Activated CD8-positive, alpha-beta memory T cell treated with anti-CD3 and anti-CD28 coated beads for 48 hours (primary cell): ENCODE measurements around the gene GNA15.

Experiments used
- DNase-seq, 3 experiments: peaks; one replicate each; pipeline ENCODE4 v3.0.0-alpha.2; 2020; ENCODE audit warnings: low read depth in 2 of 3, low spot score in 2 of 3

The GNA15 gene

DNA sequence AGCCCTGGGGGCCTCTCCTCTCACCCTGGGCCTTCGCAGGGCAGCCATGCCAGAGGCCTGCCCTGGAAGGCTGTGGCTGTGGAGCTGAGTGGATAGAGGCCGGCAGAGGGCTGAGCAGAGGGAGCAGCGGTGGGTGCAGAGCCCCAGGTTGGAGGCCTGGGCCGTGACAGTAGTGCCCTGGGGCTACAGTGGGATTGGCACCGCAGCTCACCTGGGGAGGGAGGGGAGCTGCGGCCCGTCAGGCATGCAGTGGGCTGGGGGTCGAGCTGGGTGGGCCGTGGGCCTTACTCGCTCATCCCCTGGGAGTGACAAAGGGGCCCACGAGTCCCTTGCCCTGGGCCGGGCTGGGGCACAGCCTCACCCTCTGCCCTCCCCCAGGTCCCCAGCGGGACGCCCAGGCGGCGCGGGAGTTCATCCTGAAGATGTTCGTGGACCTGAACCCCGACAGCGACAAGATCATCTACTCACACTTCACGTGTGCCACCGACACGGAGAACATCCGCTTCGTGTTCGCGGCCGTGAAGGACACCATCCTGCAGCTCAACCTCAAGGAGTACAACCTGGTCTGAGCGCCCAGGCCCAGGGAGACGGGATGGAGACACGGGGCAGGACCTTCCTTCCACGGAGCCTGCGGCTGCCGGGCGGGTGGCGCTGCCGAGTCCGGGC lies 15.1 kb upstream of the GNA15 start:
- no peak for DNase-seq

DNA sequence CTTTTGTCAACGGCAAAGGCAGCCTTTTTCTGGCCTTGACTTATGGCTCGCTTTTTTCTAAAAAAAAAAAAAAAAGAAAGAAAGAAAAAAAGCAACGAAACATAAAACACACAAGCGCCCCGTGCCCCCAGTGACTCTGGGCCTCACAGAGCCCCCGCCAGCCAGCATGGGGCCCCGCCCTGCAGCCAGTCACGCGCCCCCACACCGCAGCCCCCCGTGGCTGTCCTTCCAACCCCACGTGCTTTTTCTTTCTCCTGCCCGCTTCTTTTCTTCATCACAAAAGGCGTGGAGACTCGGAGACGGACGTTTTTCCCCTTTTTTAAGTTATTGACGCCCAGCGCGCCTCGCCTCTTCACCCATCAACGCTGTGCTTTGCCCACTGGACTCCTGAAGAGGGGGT lies 14.4 kb upstream of the GNA15 start:
- no peak for DNase-seq

DNA sequence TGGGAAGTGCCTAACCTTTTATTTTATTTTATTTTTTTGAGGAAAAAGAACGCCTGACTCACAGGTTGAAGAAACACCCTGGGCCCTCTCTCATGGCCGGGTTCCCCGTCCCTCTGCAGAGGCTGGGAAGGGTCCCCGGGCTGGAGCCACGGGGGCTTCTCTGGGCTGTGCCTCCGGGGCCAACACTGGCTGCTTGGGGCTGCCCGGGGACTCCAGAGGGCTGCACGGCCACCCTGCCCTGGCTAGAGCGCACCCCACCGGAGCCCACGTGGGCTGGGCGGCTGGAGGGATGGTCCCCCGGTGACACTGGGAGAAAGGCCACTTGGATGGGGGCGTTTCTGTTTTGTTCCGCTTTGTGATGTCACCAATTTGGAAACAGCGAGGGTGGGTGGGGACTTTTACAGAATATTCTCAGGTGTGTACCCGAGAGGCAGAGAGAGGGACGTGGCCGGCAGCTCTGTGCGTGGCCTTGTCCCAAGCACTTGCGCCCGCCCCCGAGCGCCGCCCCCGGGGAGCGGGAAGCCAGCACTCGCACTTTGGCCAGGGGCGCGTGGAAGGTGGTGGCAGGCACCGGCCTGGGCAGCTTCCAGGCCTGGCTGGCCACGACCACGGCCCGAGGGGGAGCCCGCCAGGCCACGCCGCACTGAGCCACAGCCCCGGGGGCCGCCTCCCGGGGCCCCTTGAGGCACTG lies 13.9 kb upstream of the GNA15 start:
- no peak for DNase-seq

DNA sequence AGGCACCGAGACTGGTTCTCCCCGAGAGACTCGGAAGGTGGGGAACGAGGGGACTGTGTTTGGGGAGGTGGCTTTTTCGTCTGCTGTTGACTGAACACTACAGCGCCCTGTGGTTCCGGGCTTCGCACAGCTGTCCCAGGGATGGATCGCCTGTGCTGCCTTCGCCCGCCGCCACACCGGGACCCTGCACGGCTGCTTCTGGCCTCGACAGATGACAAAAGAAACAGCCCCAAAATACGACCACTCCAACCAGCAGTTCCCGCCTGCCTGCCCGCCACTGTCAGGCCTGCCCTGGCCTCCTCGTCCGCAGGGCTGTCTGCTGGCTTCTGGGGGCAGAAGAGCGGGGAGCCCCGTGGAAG lies 13.3 kb upstream of the GNA15 start:
- no peak for DNase-seq

DNA sequence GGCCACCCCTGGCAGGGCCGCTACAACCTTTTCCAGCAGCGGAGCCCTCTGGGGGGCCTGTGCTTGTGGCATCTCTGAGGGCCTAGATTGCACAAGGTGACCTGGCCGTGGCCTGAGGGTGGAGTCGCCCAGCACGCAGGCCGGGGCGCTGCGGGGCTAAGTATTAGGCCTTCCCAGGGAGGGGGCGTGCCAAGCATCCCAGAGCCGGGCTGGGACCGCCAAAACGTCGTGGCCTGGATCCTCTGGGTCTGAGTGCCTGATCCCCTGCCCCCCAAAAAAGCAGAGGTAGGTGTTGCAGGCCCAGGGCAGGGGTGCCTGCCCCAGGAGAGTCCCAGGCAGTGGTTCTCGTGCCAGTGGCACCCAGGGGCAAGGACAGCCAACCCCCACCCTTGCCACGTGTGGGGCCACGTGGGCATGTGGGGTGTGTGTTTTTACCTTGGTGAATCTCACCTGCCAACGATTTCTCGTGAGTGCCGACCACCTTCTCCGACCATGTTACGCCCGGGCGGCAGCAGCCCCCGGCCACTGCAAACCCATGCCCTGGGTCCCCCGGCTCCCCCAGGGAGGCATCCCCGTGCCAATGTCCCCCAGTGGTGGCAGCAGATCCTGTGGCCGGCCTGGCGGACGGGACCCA lies 12.6 kb upstream of the GNA15 start:
- no peak for DNase-seq

DNA sequence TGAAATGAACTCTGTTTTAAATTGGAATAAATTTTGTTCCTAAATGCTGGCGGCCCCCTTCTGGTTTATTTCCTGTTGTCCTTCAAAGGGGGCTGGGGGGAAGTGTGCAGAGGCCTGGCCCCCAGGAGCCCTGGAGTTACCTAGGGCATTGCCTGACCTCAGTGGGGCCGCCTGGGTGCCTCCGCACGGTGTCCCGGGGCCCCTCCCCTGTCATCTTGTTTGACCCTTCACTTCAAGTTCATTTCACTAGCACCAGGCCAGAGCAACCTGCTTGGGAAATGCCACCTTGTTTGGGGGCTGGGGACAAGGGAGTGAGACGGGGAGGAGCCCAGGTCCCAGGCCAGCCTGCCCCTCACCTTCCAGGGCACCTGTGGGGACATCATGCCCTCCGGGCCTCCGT lies 11.9 kb upstream of the GNA15 start:
- no peak for DNase-seq

DNA sequence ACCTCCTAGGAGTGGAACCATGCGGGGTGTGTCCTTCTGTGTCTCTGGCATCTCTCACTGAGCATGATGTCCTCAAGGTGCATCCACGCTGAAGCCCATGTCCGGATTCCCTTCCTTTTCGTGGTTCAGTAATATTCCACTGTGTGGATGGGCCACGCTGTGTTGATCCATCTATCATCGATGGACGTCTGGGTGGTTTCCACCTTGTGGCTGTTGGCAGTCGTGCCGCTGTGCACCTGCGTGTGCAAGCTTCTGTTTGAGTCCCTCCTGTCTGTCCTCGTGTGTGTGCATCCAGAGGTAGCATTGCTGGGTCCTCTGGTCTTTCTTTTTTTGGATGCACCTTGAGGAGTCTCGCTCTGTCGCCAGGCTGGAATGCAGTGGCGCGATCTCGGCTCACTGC lies 11.2 kb upstream of the GNA15 start:
- no peak for DNase-seq

DNA sequence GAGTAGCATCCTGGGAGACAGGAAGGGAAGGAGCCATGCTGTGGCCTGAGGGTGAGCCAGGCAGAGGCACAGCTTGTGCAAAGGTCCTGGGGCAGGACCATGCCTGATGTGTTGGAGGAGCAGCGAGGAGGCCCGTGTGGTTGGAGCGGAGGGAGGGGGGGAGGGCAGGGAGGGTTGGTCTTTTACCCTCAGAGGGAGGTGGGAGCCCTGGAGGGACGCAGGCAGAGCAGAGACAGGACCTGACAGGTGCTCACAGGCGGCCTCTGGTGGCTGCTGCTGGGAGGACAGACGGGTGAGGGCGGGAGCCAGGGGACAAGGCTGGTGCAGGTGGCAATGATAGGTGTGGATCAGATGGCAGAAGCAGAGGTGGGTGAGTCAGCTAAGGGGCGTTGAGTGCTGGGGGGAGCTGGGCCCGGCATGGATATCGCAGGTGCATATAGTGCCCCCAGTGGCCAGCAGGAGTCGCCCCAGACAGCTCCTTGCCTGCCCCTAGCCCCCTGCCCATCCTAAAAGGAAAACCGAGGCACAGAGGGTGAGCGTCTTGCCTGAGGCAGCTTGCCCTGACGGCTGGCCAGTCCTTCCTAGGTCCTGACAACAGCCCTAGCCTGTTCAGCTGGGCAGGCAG lies 9.8 kb upstream of the GNA15 start:
- DNase-seq = peak; percentile 32 to 74 (median 70)

DNA sequence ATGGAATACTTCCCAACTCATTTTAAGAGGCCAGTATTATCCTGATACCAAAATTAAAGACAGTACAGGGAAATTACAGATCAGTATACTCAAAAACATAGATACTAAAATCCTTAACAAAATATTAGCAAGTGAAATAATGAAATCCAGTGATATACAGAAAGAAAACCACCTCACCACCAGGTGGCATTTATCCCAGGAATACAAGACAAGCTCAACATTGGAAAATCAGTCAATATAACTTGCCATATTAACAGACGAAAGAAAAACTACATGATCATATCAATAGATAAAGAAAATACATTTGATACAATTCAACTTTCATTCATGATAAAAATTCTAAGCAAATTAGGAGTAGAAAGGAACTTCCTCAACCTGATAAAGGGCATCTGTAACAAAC lies 6.7 kb upstream of the GNA15 start:
- no peak for DNase-seq

DNA sequence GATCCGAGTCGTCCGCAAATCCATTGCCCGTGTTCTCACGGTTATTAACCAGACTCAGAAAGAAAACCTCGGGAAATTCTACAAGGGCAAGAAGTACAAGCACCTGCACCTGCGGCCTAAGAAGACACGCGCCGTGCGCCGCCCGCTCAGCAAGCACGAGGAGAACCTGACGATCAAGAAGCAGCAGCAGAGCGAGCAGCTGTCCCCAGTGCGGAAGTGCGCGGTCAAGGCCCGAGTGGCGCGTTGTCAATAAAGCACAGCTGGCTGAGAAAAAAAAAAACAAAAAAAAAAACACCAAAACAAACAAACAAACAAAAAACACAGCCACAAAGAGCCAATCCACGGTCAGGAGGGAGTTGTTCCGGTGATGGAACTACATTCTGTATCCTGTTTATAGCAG lies 4.7 kb upstream of the GNA15 start:
- DNase-seq = no peak

DNA sequence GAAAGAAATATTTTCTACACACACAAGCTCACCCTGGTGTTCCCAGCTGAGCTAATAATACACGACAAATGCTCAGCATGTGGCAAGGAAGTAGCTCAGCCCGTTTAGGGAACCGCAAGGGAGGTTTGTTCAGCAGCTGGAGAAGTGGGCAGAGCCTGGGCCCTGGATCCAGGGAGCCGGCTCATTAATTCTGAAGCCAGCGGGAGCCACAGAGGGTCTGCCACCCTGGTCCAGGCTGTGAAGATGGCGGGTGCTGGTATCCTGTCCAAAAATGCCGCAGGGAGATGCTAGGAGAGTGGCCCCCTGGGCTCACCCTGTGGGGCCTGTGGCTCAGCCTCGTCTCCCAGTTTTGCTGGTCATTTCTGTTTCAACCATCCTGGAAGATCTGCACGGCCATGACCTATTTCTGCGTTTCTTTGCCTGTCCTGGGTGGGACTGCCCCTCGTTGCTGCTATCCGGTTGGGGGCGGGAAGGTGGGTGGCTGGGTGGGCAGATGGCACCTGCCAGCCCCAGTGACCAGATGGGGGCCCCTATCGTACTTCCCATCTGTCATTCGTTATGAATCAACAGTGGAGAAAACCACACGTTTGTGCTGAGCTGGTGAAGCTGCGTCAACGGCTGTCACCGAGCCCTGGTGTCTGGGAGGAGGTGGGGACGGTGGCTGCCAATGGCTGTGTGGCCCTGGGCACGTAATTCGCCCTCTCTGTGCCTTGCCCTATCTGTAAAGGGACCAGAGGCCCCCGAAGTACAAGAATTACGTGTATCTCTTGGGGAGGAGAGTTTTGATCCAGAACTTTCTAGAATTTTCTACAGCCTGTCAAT lies 2.7 kb upstream of the GNA15 start:
- DNase-seq = peak; percentile 47 to 65 (median 58)

DNA sequence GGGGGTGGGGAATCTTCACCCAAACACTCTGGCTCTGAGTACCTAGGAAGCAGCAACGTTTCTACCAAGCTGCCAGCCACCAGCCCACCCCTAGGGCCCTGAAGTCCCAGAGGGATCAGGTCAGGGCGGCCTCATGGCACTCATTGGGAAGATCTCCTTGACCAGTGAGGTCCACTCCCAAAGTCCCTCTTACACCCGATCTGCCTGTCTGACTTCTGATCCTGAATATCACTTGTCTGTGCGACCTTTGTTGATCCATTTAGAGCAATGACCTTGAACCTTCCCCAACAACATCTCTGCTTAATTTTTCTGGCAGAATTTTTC lies 2.1 kb upstream of the GNA15 start:
- DNase-seq = no peak

DNA sequence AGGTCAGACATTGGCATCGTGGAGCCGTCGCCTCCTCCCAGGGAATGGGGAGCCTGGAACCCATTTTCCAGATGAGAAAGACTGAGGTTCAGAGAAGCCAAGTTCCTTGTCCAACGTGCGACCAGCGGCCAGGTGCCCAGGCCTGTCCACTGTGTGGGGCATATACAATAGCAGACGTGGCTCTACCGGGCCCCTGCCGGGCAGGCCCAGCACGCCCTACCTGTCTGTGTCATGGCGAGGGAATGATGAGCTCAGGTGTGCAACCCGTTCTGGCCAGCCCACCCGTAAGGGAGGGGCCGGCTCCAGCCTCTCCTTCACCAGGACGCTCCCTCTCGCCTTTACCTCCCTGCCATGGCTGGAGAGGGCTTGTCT lies 837 bp downstream of the GNA15 start:
- no peak for DNase-seq

DNA sequence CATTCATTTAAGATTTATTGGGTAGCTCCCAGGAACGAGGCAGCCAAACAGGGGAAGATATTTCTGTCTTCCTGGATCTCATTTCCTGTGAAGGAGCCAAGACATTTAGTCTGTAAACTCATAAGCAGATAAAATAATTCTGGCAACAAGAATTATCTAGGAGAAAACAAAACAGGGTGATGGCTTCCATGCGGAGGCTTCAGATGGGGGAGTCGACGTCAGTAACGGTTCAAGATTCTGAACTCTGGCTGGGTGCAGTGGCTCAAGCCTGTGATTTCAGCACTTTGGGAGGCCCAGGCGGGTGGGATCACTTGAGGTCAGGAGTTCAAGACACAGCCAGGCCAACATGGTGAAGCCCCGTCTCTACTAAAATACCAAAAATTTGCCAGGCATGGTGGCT lies 1.3 kb downstream of the GNA15 start:
- DNase-seq = no peak

DNA sequence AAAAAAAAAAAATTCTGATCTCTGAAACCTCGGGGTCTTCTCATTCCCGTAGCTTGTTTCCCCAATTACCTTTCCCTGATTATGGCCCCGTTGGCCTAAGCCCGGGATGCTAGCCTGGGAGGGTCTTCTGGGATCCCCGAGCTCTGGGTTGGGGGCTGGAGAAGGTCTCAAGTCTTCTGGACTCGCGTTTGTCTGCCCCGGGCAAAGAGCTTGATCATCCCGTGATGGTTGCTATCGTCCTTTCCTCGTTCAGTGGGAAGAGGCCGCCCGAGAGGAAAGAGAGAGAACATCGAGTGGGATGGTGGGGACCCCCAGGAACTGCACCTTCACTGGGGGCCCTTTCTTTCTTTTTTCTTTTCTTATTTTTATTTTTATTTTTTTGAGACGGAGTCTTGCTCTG lies 2.4 kb downstream of the GNA15 start:
- no peak for DNase-seq

DNA sequence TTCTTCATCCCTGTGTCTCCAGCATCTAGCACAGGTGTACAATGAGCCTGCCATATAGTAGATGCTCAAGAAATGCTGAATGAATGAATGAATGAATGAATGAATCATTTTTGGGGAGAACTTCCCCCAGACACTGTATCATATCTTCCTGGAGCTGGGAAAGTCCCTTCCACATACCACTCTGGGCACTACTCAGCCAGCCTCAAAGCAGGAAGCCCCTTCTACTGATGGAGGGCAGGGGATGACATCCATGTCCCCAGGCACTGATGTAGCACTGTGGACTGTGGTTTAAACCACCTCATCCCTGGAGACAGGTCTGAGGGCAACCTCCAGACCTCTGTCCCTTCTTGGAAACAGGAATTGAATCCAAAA lies 4.8 kb downstream of the GNA15 start:
- no peak for DNase-seq

DNA sequence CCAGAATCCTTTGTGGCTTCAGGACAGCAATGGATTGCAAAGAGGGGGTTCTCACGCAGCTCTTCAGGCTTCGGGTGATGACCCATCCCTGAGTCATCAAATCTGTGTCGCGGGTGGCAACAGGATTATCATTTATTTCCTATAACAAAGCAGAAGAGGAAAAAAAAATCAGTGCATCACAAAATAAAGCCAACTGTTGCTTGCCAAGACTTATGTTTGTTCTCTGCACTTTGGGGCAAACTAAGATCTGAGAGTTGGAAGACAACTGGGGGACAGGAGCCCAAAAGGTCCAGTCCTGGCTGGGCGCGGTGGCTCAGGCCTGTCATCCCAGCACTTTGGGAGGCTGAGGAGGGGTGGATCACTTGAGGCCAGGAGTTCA lies 6.4 kb downstream of the GNA15 start:
- no peak for DNase-seq

DNA sequence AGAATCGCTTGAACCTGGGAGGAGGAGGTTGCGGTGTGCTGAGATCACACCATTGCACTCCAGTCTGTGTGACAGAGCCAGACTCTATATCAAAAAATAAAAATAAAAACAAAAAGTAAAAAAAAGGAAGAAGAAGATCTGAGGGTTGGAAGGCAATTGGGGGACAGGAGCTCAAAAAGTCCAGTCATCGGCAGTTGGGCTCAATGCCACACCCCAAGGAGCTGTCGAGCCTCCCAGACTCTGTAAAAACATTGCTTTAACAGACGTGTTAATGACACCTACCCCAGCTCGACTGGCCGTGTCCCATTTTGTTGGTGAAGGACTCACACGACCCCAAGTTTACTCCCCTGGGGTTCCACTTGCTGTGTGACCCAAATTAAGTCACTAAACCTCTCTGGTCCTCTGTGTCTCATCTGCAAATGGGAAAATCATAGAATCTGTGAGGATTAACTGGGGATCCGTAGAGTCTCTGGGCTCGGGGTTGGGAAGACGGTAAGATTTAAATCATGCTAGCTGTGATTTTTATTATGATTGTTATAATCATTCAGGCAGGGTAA lies 7.0 kb downstream of the GNA15 start:
- DNase-seq = no peak

DNA sequence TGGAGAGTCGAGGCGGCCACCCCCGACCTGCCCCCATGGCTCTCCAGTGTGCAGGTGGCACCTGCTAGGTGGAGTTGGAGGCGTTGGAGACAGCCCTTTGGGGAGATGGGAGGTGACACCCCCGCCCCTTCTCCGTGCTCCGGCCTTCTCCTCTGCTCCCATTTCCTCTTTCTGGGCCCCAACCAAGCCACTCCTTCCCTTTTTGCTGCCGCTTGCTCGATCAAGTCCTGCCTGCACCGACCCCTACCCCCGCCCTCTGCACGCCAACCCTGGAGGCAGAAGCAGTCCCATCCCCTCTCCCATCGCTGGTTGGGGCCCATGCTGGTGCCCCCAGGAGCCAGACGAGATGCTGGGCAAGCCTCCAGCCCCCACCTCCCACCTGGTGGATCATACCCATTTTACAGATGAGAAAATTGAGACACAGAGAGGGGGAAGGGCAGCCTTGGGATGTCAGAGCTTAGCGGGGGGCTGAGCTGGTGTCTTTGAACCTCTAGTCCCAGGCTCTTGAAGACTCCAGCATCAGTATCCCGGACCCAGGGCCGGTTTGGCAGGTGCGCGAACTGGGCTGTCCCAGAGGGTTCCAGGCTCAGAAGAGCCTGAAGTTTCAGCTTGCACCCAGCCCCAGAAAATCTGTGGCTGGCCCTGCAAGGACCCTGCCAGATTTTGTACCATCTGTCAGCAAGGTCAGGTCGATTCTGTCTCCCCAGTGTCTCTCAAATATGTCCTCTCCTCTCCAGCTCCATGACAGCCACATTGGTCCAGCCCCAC lies 10.3 kb downstream of the GNA15 start:
- no peak for DNase-seq

DNA sequence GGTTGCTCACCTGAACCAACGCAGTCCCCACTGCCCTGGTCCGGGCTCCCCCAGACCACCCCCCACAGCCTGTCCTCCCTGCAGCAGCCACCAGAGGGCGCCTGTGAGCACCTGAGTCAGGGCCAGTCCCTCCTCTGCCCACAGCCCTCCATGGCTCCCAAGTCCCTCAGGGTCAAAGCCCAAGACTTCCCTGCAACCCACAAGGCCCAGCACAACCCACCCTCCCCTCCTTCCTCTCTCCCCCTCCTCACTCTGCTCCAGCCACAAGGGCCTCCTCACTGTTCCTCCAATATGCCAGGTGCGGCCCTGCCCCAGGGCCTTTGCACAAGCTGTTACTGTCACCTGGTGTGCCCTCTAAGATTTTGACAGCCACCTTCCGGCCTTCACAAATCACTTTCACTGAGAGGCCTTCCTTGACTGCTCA lies 10.9 kb downstream of the GNA15 start:
- peak; percentile 34 to 77 (median 71) for DNase-seq

DNA sequence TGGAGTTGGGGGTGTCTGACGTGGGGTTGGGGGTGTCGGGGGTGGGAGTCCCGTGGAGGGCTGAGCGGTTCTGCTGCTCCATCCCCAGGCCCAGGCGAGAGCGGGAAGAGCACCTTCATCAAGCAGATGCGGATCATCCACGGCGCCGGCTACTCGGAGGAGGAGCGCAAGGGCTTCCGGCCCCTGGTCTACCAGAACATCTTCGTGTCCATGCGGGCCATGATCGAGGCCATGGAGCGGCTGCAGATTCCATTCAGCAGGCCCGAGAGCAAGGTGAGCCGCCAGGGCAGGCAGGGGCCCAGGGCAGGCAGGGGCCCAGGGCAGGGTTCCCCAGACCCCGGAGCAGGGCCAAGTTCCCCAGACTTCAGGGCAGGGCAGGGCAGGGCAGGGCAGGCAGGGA lies 12.7 kb downstream of the GNA15 start:
- no peak for DNase-seq
